Brain microvascular endothelial cell (primary cell): ENCODE results near the gene GRID1.

Source experiments
- DNase-seq: peaks from one replicate; pipeline ENCODE4 v3.0.0-alpha.2; 2020
- H3K27ac ChIP-seq: fragments of 250-450 bp; sonication (Bioruptor Pico); 2 replicates; pipeline ENCODE4 v1.5.1; 2020; ENCODE audit warnings: mild to moderate bottlenecking, moderate library complexity
- H3K27me3 ChIP-seq: fragments of 250-450 bp; sonication (Bioruptor Pico); replicated peaks from 2 replicates; pipeline ENCODE4 v1.5.1; 2020; ENCODE audit warnings: mild to moderate bottlenecking
- H3K36me3 ChIP-seq: fragments of 250-450 bp; sonication (Bioruptor Pico); replicated peaks from 2 replicates; pipeline ENCODE4 v1.5.1; 2020; ENCODE audit warnings: mild to moderate bottlenecking
- H3K4me3 ChIP-seq: 2 replicates; pipeline ENCODE4 v1.5.1; 2011; ENCODE audit warnings: low read depth, mild to moderate bottlenecking, control low read depth, low read length, moderate library complexity
- CTCF ChIP-seq: IDR thresholded peaks from 2 replicates; pipeline ENCODE4 v1.5.1; 2011; ENCODE audit warnings: low read depth, mild to moderate bottlenecking, moderate library complexity, low read length, control low read depth, inconsistent platforms; ENCODE audit errors: missing control alignments
- in situ Hi-C: cut with HindIII; loops from 2 replicates; pipeline ENCODE4 v1.10.0; 2017; ENCODE audit warnings: low sequenced_read_pairs, low pct_ligation_motif_present

GRID1 gene

GRCh38 chr10:86085686-86086085 is 280.9 kb downstream of the GRID1 start:
- Histone ChIP-seq H3K4me3 (no peak overlapping the region), H3K36me3 (no peaks in the 10 kb centered on the region), H3K27me3 (no peaks in the 10 kb centered on the region), H3K27ac (no peak overlapping the region)
- in situ Hi-C loops, result no loop called here
- no peak for TF ChIP-seq CTCF
- DNase-seq, result no peak

- H3K36me3 ChIP-seq, result no peaks in the 10 kb centered on the region
- no peak for TF ChIP-seq CTCF
- DNase-seq, result no peak
- no peaks in the 10 kb centered on the region for H3K27me3 ChIP-seq
- no peak overlapping the region for H3K4me3 ChIP-seq
- in situ Hi-C loops, result no loop called here
- H3K27ac ChIP-seq, result no peak overlapping the region
These were observed 281.5 kb downstream of the GRID1 start for GRCh38 chr10:86085136-86085535.

- Histone ChIP-seq H3K27ac (no peak overlapping the region), H3K27me3 (no peaks in the 10 kb centered on the region), H3K36me3 (no peaks in the 10 kb centered on the region), H3K4me3 (no peak overlapping the region)
- in situ Hi-C loops, result no loop called here
- DNase-seq, result no peak
- no peak for TF ChIP-seq CTCF
These were observed 282.0 kb downstream of the GRID1 start for GRCh38 chr10:86084585-86084984.

- Histone ChIP-seq H3K27me3 (no peaks in the 10 kb centered on the region), H3K27ac (no peak overlapping the region), H3K4me3 (no peak overlapping the region), H3K36me3 (no peaks in the 10 kb centered on the region)
- no peak for TF ChIP-seq CTCF
- DNase-seq, result no peak
- in situ Hi-C loops, result no loop called here
These were observed 282.9 kb downstream of the GRID1 start for GRCh38 chr10:86083664-86084175.

- DNase-seq, result no peak
- no peak for TF ChIP-seq CTCF
- Histone ChIP-seq H3K36me3 (no peaks in the 10 kb centered on the region), H3K27ac (no peak overlapping the region), H3K27me3 (no peaks in the 10 kb centered on the region), H3K4me3 (no peak overlapping the region)
- in situ Hi-C loops, result no loop called here
These were observed 283.4 kb downstream of the GRID1 start for GRCh38 chr10:86083206-86083605.

- in situ Hi-C loops, result no loop called here
- no peak for DNase-seq
- H3K27me3 ChIP-seq, result no peaks in the 10 kb centered on the region
- H3K36me3 ChIP-seq, result no peaks in the 10 kb centered on the region
- no peak overlapping the region for H3K4me3 ChIP-seq
- no peak for TF ChIP-seq CTCF
- H3K27ac ChIP-seq, result no peak overlapping the region
These were observed 284.0 kb downstream of the GRID1 start for GRCh38 chr10:86082556-86082955.
